Stimulated activated CD8-positive, alpha-beta memory T cell treated with anti-CD3 and anti-CD28 coated beads, Interleukin-4, amount 100 ng/mL, for 1 hour (primary cell): Measurements from ENCODE around the gene VNN1.
"Not testable (repeated sequence)": the region's sequence is repeated elsewhere in the genome, so short reads cannot be mapped to it uniquely, and the experiment has no call there.

Source experiments
- DNase-seq, 2 donors: peaks; one replicate each; pipeline ENCODE4 v3.0.0-alpha.2; 2020; ENCODE audit warnings: low read depth in 2 of 2, low spot score in 1 of 2

The VNN1 gene

DNA sequence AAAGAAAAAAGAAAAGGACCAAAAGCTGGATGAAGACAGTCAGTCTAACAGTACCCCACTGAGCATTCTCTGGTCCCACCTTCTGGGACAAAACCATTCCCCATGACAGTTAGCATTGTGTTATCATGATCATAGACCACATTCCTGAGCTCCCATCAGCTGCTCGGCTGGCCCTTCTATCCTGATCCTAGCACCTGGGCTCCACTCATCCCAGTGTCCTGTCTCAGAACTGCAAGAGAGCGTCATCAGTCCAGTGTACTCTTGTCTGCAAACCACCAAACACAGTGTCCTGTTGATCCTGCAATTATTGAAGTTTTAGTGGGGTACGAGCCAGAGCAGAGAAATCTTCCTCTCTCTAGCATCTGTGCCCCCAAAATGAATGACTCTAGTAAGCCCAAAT is 38.9 kb downstream of the VNN1 start:
- no peak for DNase-seq

GRCh38 chr6:132673376-132674094 is 40.3 kb downstream of the VNN1 start:
- DNase-seq, result no peak

- DNase-seq, result no peak
These were observed 42.6 kb downstream of the VNN1 start for GRCh38 chr6:132671295-132671694.

DNA sequence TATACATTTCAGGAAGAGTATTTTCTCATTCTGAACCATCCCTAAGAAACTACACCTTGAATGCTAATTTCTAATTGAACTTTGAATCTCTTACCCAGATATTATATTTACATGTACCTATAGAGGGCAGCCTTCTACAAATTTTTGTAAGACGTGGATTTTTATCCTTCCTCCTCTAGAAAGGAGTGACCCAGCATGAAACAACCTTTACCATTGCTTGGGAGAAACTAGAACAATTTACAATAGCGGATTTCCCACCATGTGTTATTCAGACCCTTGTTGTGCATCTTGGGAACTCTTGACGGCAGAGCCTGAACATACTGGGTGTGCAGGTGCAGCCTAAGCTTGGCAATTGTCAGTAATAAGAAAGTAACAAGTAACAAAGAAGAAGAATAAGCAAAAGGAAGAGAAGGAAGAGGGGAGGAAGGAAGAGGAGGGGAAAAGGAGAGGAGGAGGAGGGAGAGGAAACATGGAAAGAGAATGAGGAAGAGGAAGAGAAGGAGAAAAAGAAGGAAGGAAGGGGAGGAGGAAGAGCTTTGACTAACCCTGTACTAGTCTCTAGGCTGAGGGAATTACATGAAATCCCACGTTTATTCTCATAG is 44.1 kb downstream of the VNN1 start:
- DNase-seq, result no peak

GRCh38 chr6:132666118-132666517 is 47.7 kb downstream of the VNN1 start:
- DNase-seq, result no peak

DNA sequence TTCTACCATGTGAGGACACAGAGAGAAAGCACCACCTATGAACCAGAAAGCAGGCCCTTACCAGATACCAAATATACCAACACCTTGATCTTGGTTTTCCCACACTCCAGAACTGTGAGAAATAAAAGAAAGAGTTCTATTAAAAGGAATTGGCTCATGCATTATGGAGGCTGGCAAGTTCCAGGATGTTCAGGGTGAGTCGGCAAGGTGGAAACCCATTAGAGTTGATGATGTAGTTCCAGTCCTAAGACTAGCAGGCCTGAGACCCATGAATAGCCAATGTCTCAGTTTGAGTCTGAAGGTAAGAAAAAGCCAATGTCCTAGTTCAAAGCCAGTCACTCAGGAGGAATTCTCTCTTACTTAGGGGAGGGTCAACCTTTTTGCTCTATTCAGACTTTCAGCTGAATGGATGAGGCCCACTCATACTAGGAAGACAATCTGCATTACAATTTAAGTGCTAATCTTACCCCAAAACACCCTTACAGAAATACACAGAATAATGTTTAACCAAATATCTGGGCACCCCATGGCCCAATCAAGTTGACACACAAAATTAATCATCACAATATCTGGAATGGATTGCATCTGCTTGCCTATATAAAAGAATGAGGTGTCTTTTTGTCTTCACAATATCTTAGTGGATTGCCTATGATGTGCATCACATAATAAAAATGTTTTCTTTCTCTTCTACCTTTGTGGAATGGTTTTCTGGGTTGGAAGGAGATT is 49.4 kb downstream of the VNN1 start:
- no peak for DNase-seq

DNA sequence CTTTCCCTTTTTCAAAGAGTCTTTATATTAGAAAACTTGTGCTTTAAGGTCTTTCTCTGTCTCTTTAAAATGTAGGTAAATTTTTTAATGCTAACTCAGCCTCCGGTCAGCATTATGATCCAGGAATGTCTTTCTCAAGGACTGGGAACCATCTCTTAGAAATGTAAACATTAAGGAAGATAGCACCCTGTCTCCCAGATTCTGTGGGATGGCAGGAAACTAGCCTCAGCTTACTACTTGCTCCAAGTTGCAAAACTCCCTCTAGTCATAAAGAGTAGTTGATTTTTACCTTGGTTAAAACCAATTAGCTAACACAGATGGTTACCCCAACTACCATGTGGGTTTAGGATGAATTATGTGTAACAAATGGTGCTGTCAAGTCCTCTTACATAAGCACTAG is 50.2 kb downstream of the VNN1 start:
- DNase-seq, result no peak

GRCh38 chr6:132661906-132662305 is 51.9 kb downstream of the VNN1 start:
- DNase-seq, result no peak

- no peak for DNase-seq
These were observed 54.8 kb downstream of the VNN1 start, which contains the start of gene TAAR1 for GRCh38 chr6:132659082-132659481. Gene TAAR1, minus strand, starts transcription at chr6:132659182. Its CDS starts 13,179 bp downstream, at chr6:132646003.

DNA sequence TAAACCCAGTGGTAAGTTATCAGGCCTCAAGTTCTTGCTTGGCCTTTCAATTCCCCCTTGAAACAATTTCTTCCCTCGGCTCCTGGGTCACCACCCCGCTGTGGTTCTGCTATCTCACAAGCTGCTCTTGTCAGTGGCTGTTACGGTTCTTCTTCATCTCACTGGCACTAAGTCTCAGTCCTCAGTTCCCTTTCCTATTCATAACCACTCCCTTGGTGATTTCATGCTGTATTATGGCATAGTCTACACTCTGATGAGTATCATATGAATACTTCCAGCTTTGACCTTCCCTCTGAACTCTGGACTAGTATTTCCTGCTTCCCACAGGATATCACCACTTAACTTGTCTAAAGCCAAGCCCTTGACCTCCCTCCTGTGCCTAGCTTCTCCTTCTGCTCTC is 62.8 kb downstream of the VNN1 start:
- DNase-seq, result no peak

GRCh38 chr6:132650429-132650828 is 63.4 kb downstream of the VNN1 start:
- no peak for DNase-seq

GRCh38 chr6:132648828-132649227 is 65.0 kb downstream of the VNN1 start:
- DNase-seq, result no peak

DNA sequence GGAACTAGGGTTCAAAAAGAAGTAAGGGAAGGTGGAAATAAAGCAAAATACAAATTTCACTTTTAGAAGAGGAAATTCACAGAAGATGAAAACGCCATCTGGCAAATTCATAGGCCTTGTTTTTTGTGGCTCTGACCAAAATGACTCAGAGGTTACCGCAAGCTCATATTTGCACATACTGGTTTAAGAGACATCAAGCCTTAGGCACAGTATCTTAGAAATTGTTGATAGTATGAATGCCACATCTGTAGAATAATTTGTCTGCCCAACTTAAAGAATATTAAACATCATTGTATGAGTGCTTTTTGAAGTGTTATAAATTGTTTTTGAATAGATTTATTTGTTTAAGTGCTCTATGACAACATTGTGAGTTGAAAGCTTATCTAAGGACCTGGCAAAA is 65.5 kb downstream of the VNN1 start:
- DNase-seq, result no peak

DNA sequence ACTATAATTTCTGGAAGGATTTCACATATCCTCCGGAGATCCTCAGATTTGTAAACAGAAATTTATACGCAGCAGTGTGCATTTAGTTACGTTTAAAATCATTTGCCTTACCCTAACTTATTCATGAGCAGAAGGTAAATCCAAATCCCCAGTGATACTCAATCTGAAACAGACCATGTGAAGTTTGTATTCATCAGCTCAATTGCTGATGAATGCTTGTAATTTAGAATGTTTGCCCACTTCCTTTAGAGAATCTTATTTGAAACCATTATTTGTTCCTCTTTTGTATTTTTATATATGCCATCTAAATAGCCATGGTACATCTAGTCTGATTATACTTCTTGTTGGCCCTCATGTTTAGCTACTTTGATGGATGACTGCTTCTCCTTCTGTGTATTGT is 70.3 kb downstream of the VNN1 start:
- no peak for DNase-seq

- not testable (repeated sequence) for DNase-seq
These were observed 76.7 kb downstream of the VNN1 start for GRCh38 chr6:132637135-132637534.

- not testable (repeated sequence) for DNase-seq
These were observed 77.9 kb downstream of the VNN1 start for GRCh38 chr6:132635906-132636305.

- DNase-seq, result not testable (repeated sequence)
These were observed 78.6 kb downstream of the VNN1 start for GRCh38 chr6:132635288-132635687.

DNA sequence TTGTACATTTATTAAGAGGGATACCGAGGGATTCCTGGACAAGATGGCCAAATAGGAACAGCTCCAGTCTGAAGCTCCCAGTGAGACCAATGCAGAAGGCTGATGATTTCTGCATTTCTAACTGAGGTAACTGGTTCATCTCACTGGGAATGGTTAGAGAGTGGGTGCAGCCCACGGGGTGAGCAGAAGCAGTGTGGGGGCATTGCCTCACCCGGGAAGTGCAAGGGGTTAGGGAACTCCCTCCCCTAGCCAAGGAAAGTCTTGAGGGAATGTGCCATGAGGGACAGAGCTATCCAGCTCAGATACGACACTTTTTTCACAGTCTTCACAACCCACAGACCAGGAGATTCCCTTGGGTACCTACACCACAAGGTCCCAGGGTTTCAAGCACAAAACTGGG is 79.1 kb downstream of the VNN1 start:
- DNase-seq, result no peak

- no peak for DNase-seq
These were observed 80.5 kb downstream of the VNN1 start for GRCh38 chr6:132633362-132633761.
